Gastroesophageal sphincter (tissue), 4 donors: ENCODE data around the gene NR3C2. TPM values are rescaled to one million over a fixed set of nuclear protein-coding genes. Genes with fewer than 3 reads are reported as not detected.

Experiments
- ATAC-seq: fragments of 150-250 bp; one replicate; pipeline ENCODE4 v1.9.1; 2016; ENCODE audit warnings: mild to moderate bottlenecking, moderate library complexity
- H3K27ac ChIP-seq, 4 donors: fragments of 200-600 bp; sonication (generic) in 3 of 4; 1 replicate in 3 of 4; 2 replicates in 1 of 4; pipeline ENCODE4 v1.5.1; 2016 to 2019
- H3K27me3 ChIP-seq: fragments of 200-600 bp; sonication (generic); one replicate; pipeline ENCODE4 v1.5.1; 2019
- H3K36me3 ChIP-seq, 2 donors: fragments of 200-600 bp; sonication (generic); one replicate each; pipeline ENCODE4 v1.5.1; 2019; ENCODE audit warnings: control low read depth in 1 of 2
- H3K4me1 ChIP-seq, 3 donors: fragments of 200-600 bp; sonication (generic); 1 replicate in 2 of 3; 2 replicates in 1 of 3; pipeline ENCODE4 v1.5.1; 2016 to 2019; ENCODE audit warnings: control low read depth in 2 of 3
- H3K4me3 ChIP-seq, 2 donors: fragments of 200-600 bp; sonication (generic); one replicate each; pipeline ENCODE4 v1.5.1; 2019; ENCODE audit warnings: mild to moderate bottlenecking in 1 of 2, moderate library complexity in 1 of 2
- H3K9me3 ChIP-seq, 3 donors: fragments of 200-600 bp; sonication (generic); one replicate each; pipeline ENCODE4 v1.5.1; 2017 to 2019; ENCODE audit warnings: control low read depth in 2 of 3
- EP300 ChIP-seq: sonication (generic); formaldehyde crosslinking; IDR thresholded peaks from one replicate; pipeline ENCODE4 v1.6.1; 2017; ENCODE audit warnings: antibody characterized with exemption, mild to moderate bottlenecking
- POLR2A ChIP-seq, 2 donors: fragments of 450-650 bp; IDR thresholded peaks; one replicate each; pipeline ENCODE4 v1.6.1; 2017; ENCODE audit warnings: antibody characterized with exemption in 2 of 2, mild to moderate bottlenecking in 2 of 2, moderate library complexity in 1 of 2
- POLR2AphosphoS5 ChIP-seq: sonication (generic); formaldehyde crosslinking; IDR thresholded peaks from one replicate; pipeline ENCODE4 v1.6.1; 2017; ENCODE audit warnings: antibody characterized with exemption
- WGBS, 2 donors: methylation state at CpG; one replicate each; pipeline ENCODE4 v1.1.5; 2018; ENCODE audit warnings: low coverage in 1 of 2; 5-methylcytosine and 5-hydroxymethylcytosine counted together
- total RNA-seq, 4 donors: library from RNA; depleted of rRNA; stranded (reverse); fragments of >200 nt; gene quantifications; one replicate each; pipeline ENCODE4 v1.1.0, GENCODE V29; 2016
- TF ChIP-seq, protein P1 (sequence below), 4 experiments: fragments of 200-600 bp in 2 of 4; fragments of 450-650 bp in 2 of 4; sonication (generic) in 1 of 4; IDR thresholded peaks; one replicate each; pipeline ENCODE4 v1.5.1; 2017 to 2019; ENCODE audit warnings: antibody characterized with exemption in 4 of 4, mild to moderate bottlenecking in 2 of 4, moderate library complexity in 2 of 4

NR3C2 gene
- total RNA-seq, 4 donors from 2014 or later: 11.6 to 15.9 (median 13.9) TPM

DNA sequence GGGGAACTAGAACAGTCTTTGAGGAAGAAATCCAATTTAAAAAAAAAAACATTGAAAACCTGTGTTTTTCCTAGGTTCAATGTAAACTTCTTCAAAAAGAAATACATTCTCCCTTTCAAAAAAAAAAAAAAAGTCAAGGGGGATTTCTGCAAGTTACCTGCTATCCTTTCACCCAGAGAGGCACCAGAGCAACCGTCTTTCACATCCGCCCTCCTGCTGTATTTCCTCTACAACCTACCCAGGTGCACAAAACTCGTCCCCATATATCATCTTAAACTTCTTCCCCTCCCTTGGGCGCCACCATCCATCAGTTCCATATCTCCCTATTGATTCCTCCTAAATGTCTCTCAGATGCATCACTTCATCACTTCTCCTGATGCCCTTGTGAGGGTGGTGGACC is 74.5 kb downstream of the NR3C2 start:
- TF ChIP-seq POLR2AphosphoS5: no peak
- no peak for TF ChIP-seq POLR2A (IDR thresholded peaks at IDR 0.05)
- TF ChIP-seq, protein P1, sequence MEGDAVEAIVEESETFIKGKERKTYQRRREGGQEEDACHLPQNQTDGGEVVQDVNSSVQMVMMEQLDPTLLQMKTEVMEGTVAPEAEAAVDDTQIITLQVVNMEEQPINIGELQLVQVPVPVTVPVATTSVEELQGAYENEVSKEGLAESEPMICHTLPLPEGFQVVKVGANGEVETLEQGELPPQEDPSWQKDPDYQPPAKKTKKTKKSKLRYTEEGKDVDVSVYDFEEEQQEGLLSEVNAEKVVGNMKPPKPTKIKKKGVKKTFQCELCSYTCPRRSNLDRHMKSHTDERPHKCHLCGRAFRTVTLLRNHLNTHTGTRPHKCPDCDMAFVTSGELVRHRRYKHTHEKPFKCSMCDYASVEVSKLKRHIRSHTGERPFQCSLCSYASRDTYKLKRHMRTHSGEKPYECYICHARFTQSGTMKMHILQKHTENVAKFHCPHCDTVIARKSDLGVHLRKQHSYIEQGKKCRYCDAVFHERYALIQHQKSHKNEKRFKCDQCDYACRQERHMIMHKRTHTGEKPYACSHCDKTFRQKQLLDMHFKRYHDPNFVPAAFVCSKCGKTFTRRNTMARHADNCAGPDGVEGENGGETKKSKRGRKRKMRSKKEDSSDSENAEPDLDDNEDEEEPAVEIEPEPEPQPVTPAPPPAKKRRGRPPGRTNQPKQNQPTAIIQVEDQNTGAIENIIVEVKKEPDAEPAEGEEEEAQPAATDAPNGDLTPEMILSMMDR (IDR thresholded peaks at IDR 0.05): no peak
- no peak for TF ChIP-seq EP300
- ATAC-seq: no peak
- 94 to 98% methylated on average over 4 of the region's 4 CpGs for WGBS, 2 donors

DNA sequence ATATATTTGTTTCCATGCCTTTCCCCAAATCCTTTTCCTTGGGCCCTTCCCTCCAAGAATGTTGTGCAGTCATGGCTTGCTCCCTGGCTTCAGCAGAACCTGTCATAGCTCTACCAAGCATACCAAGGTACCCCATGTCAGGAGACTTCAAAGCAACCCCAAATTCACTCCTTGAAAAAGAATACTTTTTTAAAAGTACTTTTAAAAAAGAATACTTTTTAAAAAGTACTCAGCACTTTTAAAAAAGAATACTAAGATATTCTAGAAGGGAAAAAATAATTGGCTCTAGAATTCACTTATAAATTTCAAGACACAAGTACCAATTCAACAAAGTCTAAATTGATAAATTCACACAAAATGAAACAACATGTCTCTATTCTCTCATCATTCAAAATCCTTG is 76.0 kb downstream of the NR3C2 start:
- no peaks in the 10 kb centered on the region for H3K9me3 ChIP-seq
- no peak overlapping the region for H3K27ac ChIP-seq
- no peaks in the 10 kb centered on the region for H3K36me3 ChIP-seq
- H3K4me3 ChIP-seq: no peak overlapping the region
- H3K4me1 ChIP-seq: peaks cover 0 to 15% (median 0%) of the 10 kb centered on the region in 3 donors
- H3K27me3 ChIP-seq: no peaks in the 10 kb centered on the region
- TF ChIP-seq POLR2A (IDR thresholded peaks at IDR 0.05) (no peak), EP300 (no peak), POLR2AphosphoS5 (no peak)
- TF ChIP-seq, protein P1 (IDR thresholded peaks at IDR 0.05): no peak
- ATAC-seq: no peak

More for the DNA sequence above, 74.5 kb downstream of the NR3C2 start:
- H3K9me3 ChIP-seq: no peaks in the 10 kb centered on the region
- H3K4me3 ChIP-seq: no peak overlapping the region
- no peaks in the 10 kb centered on the region for H3K36me3 ChIP-seq
- H3K4me1 ChIP-seq: peaks cover 0 to 22% (median 0%) of the 10 kb centered on the region in 3 donors
- no peak overlapping the region for H3K27ac ChIP-seq
- no peaks in the 10 kb centered on the region for H3K27me3 ChIP-seq

DNA sequence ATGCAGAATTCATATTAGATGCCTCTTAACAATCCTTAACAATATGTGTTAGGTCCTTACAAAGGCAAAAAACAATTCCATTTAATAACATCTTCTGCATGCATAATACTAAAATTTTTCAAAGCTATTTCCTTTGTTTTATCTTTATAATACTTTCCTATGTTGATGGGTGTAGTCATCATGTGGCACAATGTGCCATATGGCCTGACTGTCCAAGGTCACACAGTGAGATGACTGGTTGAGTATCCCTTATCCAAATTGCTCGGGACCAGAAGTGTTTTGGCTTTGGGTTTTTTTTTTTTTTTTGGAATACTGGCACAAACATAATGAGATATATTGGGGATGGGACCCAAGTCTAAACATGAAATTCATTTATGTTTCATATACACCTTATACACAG is 77.7 kb downstream of the NR3C2 start:
- WGBS, 2 donors: 91 to 93% methylated on average over 1 of the region's 1 CpG
- no peak for ATAC-seq
- H3K27me3 ChIP-seq: no peaks in the 10 kb centered on the region
- no peaks in the 10 kb centered on the region for H3K9me3 ChIP-seq
- no peaks in the 10 kb centered on the region for H3K36me3 ChIP-seq
- H3K4me1 ChIP-seq: peaks cover 0 to 16% (median 0%) of the 10 kb centered on the region in 3 donors
- no peak for TF ChIP-seq POLR2A (IDR thresholded peaks at IDR 0.05)
- TF ChIP-seq, protein P1 (IDR thresholded peaks at IDR 0.05): no peak
- TF ChIP-seq EP300: no peak
- no peak for TF ChIP-seq POLR2AphosphoS5
- no peak overlapping the region for H3K4me3 ChIP-seq
- no peak overlapping the region for H3K27ac ChIP-seq

- H3K4me3 ChIP-seq: no peak overlapping the region
- H3K36me3 ChIP-seq: no peaks in the 10 kb centered on the region
- 56 to 71% methylated on average over 1 of the region's 1 CpG for WGBS, 2 donors
- ATAC-seq: no peak
- H3K9me3 ChIP-seq: no peaks in the 10 kb centered on the region
- no peaks in the 10 kb centered on the region for H3K27me3 ChIP-seq
- no peak overlapping the region for H3K27ac ChIP-seq
- peaks cover 0 to 4% (median 0%) of the 10 kb centered on the region in 3 donors for H3K4me1 ChIP-seq
- TF ChIP-seq EP300 (no peak), POLR2A (IDR thresholded peaks at IDR 0.05) (no peak), POLR2AphosphoS5 (no peak)
- TF ChIP-seq, protein P1 (IDR thresholded peaks at IDR 0.05): no peak
Measured at GRCh38 chr4:148359769-148360168, 82.4 kb downstream of the NR3C2 start.

- no peaks in the 10 kb centered on the region for H3K36me3 ChIP-seq
- no peaks in the 10 kb centered on the region for H3K9me3 ChIP-seq
- no peak overlapping the region for H3K4me3 ChIP-seq
- no peaks in the 10 kb centered on the region for H3K27me3 ChIP-seq
- 64% methylated on average over 4 of the region's 4 CpGs; no CpG with 5 or more reads in 1 of the 2 donors for whole genome bisulfite sequencing, 2 donors
- H3K4me1 ChIP-seq: no peaks in the 10 kb centered on the region
- no peak for ATAC-seq
- TF ChIP-seq EP300: no peak
- no peak for TF ChIP-seq POLR2AphosphoS5
- no peak for TF ChIP-seq POLR2A (IDR thresholded peaks at IDR 0.05)
- TF ChIP-seq, protein P1 (IDR thresholded peaks at IDR 0.05): no peak
- H3K27ac ChIP-seq: no peak overlapping the region
Measured at GRCh38 chr4:148355442-148356123, 86.6 kb downstream of the NR3C2 start.
